Measurements from ENCODE around the gene ARHGAP42. TPM values are rescaled to one million over a fixed set of nuclear protein-coding genes. Genes with fewer than 3 reads are reported as not detected.

ARHGAP42 gene
- total and polyA plus RNA-seq, 3 donors from 2014 or later = 9.8 to 12.1 (median 10.4) TPM

DNA sequence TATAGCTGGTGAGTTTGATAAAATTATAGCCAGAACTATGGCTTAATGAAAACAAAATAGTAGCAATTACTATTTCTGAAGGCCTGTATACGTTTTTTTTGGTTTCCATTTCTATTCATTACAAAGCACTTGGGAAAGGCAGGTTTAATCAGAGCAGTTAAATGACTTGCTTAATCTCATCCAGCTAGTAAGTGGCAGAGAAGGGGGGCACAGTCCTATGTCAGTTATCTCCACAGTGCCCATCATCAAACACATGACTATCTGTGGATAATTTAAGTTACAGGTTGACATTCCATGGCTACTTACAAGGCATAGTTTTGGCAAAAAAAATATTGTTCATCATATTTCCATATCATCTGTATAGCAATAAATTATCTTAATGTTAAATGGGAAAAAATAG lies 348.8 kb downstream of the ARHGAP42 start:
- Histone ChIP-seq H3K4me1 (no peaks in the 10 kb centered on the region), H3K9me3 (no peaks in the 10 kb centered on the region), H3K27ac (no peak overlapping the region), H3K27me3 (no peaks in the 10 kb centered on the region), H3K4me3 (no peak overlapping the region), H3K36me3 (ENCODE audit: low read depth, missing control alignments) (no peaks in the 10 kb centered on the region)
- intact Hi-C loops (cut with DNase I; ENCODE audit: low total_unique reads) = no loop called here
- DNase-seq = no peak
- no peak for TF ChIP-seq POLR2A (IDR thresholded peaks at IDR 0.05)
- TF ChIP-seq, protein P1, sequence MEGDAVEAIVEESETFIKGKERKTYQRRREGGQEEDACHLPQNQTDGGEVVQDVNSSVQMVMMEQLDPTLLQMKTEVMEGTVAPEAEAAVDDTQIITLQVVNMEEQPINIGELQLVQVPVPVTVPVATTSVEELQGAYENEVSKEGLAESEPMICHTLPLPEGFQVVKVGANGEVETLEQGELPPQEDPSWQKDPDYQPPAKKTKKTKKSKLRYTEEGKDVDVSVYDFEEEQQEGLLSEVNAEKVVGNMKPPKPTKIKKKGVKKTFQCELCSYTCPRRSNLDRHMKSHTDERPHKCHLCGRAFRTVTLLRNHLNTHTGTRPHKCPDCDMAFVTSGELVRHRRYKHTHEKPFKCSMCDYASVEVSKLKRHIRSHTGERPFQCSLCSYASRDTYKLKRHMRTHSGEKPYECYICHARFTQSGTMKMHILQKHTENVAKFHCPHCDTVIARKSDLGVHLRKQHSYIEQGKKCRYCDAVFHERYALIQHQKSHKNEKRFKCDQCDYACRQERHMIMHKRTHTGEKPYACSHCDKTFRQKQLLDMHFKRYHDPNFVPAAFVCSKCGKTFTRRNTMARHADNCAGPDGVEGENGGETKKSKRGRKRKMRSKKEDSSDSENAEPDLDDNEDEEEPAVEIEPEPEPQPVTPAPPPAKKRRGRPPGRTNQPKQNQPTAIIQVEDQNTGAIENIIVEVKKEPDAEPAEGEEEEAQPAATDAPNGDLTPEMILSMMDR (IDR thresholded peaks at IDR 0.05) = no peak
- 85 to 88% methylated on average over 1 of the region's 1 CpG for WGBS, 2 donors

Small RNA genes within 50 kb of the gene (small RNA-seq; reads per million reads assigned to genes)
- gene RN7SL222P = 0 reads per million in 2 donors

All from testis (tissue), 3 donors.